HL-60/S4 treated with retinoic acid at 250 ng/mL for 4 days and 3 days (cell line): ENCODE data around the gene MAP4K1.
"Not testable (repeated sequence)": the region's sequence is repeated elsewhere in the genome, so short reads cannot be mapped to it uniquely, and the experiment has no call there.

Experiments used
- in situ Hi-C: fragments of 300-500 bp; cut with MboI; formaldehyde crosslinking; loops from 2 replicates; pipeline ENCODE4 v1.7.0; 2022; ENCODE audit warnings: low sequenced_read_pairs

Gene MAP4K1

GRCh38 chr19:38580080-38580479 lies 37.7 kb downstream of the MAP4K1 start:
- in situ Hi-C loops, result no loop called here

GRCh38 chr19:38579304-38579703 lies 38.4 kb downstream of the MAP4K1 start:
- in situ Hi-C loops, result not testable (repeated sequence)

GRCh38 chr19:38577826-38578225 lies 39.9 kb downstream of the MAP4K1 start:
- in situ Hi-C loops, result no loop called here

- in situ Hi-C loops, result no loop called here
Observed at GRCh38 chr19:38571682-38572081, 46.1 kb downstream of the MAP4K1 start.

GRCh38 chr19:38569368-38569983 lies 48.3 kb downstream of the MAP4K1 start:
- in situ Hi-C loops, result no loop called here

GRCh38 chr19:38565691-38566105 lies 52.1 kb downstream of the MAP4K1 start:
- in situ Hi-C loops, result no loop called here

GRCh38 chr19:38564981-38565690 lies 52.6 kb downstream of the MAP4K1 start:
- in situ Hi-C loops, result no loop called here

- in situ Hi-C loops, result no loop called here
Observed at GRCh38 chr19:38563475-38563874, 54.3 kb downstream of the MAP4K1 start.

GRCh38 chr19:38562096-38562495 lies 55.7 kb downstream of the MAP4K1 start:
- in situ Hi-C loops, result no loop called here

GRCh38 chr19:38561658-38562057 lies 56.1 kb downstream of the MAP4K1 start:
- in situ Hi-C loops, result no loop called here

- in situ Hi-C loops, result no loop called here
Observed at GRCh38 chr19:38561053-38561606, 56.6 kb downstream of the MAP4K1 start.

GRCh38 chr19:38559428-38560401 lies 58.0 kb downstream of the MAP4K1 start:
- in situ Hi-C loops, result no loop called here

GRCh38 chr19:38558933-38559332 lies 58.8 kb downstream of the MAP4K1 start:
- in situ Hi-C loops, result not testable (repeated sequence)

- in situ Hi-C loops, result no loop called here
Observed at GRCh38 chr19:38557205-38557799, 60.5 kb downstream of the MAP4K1 start.

- in situ Hi-C loops, result no loop called here
Observed at GRCh38 chr19:38556521-38557174, 61.1 kb downstream of the MAP4K1 start.

GRCh38 chr19:38555200-38555599 lies 62.6 kb downstream of the MAP4K1 start:
- in situ Hi-C loops, result no loop called here

GRCh38 chr19:38554676-38555141 lies 63.0 kb downstream of the MAP4K1 start:
- in situ Hi-C loops, result no loop called here

GRCh38 chr19:38553239-38553638 lies 64.5 kb downstream of the MAP4K1 start:
- in situ Hi-C loops, result not testable (repeated sequence)

GRCh38 chr19:38551450-38551813 lies 66.3 kb downstream of the MAP4K1 start:
- in situ Hi-C loops, result no loop called here

- in situ Hi-C loops, result no loop called here
Observed at GRCh38 chr19:38550376-38550775, 67.4 kb downstream of the MAP4K1 start.
